Measurements from ENCODE around the gene ITGB3.

DNA sequence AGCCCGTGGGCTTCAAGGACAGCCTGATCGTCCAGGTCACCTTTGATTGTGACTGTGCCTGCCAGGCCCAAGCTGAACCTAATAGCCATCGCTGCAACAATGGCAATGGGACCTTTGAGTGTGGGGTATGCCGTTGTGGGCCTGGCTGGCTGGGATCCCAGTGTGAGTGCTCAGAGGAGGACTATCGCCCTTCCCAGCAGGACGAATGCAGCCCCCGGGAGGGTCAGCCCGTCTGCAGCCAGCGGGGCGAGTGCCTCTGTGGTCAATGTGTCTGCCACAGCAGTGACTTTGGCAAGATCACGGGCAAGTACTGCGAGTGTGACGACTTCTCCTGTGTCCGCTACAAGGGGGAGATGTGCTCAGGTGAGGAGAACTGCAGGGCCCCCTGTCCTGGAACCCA lies 38.6 kb downstream of the ITGB3 start:
- TF ChIP-seq EZH2 (IDR thresholded peaks at IDR 0.05; ENCODE audit: borderline replicate concordance, low read depth, low read length) (no peak), GABPB2 (CRISPR knock-in tag; conservative IDR thresholded peaks at IDR 0.05) (no peak), HMGN3 (IDR thresholded peaks at IDR 0.05; ENCODE audit: borderline replicate concordance, extremely low read depth, insufficient read length, low read depth, low read length) (no peak), RHOXF2B (CRISPR knock-in tag; conservative IDR thresholded peaks at IDR 0.05) (no peak), TAF15 (IDR thresholded peaks at IDR 0.05; ENCODE audit: low read depth, low read length) (no peak), KDM1A (IDR thresholded peaks at IDR 0.05) (no peak), MTA2 (IDR thresholded peaks at IDR 0.05; ENCODE audit: low read depth) (no peak), ZNF41 (CRISPR knock-in tag; conservative IDR thresholded peaks at IDR 0.05) (no peak), NBN (IDR thresholded peaks at IDR 0.05; ENCODE audit: low read depth) (no peak)
- TF ChIP-seq, protein P1, sequence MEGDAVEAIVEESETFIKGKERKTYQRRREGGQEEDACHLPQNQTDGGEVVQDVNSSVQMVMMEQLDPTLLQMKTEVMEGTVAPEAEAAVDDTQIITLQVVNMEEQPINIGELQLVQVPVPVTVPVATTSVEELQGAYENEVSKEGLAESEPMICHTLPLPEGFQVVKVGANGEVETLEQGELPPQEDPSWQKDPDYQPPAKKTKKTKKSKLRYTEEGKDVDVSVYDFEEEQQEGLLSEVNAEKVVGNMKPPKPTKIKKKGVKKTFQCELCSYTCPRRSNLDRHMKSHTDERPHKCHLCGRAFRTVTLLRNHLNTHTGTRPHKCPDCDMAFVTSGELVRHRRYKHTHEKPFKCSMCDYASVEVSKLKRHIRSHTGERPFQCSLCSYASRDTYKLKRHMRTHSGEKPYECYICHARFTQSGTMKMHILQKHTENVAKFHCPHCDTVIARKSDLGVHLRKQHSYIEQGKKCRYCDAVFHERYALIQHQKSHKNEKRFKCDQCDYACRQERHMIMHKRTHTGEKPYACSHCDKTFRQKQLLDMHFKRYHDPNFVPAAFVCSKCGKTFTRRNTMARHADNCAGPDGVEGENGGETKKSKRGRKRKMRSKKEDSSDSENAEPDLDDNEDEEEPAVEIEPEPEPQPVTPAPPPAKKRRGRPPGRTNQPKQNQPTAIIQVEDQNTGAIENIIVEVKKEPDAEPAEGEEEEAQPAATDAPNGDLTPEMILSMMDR (IDR thresholded peaks at IDR 0.05 in 2 of 3, conservative IDR thresholded peaks at IDR 0.05 in 1 of 3; ENCODE audit: insufficient read depth in 2 of 3, low read depth in 1 of 3, low read length in 3 of 3) = no peak
